Endothelial cell (in vitro differentiated cells): ENCODE data around the gene NPR3. TPM values are rescaled to one million over a fixed set of nuclear protein-coding genes. Genes with fewer than 3 reads are reported as not detected.

Experiments
- DNase-seq: peaks from one replicate; pipeline ENCODE4 v3.0.0; 2021; ENCODE audit warnings: low spot score
- H3K27ac Mint-ChIP-seq: one replicate; pipeline ENCODE4 v1.8.0; 2021; ENCODE audit warnings: mixed read lengths, inconsistent platforms; ENCODE audit not compliant: unreplicated experiment
- H3K27me3 Mint-ChIP-seq: one replicate; pipeline ENCODE4 v1.8.0; 2021; ENCODE audit warnings: mild to moderate bottlenecking, moderate library complexity, mixed read lengths, inconsistent platforms; ENCODE audit not compliant: unreplicated experiment
- H3K36me3 Mint-ChIP-seq: one replicate; pipeline ENCODE4 v1.8.0; 2021; ENCODE audit warnings: mild to moderate bottlenecking, low read depth, mixed read lengths, inconsistent platforms; ENCODE audit not compliant: unreplicated experiment
- H3K4me1 Mint-ChIP-seq: one replicate; pipeline ENCODE4 v1.8.0; 2021; ENCODE audit warnings: mild to moderate bottlenecking, mixed read lengths, inconsistent platforms; ENCODE audit not compliant: unreplicated experiment
- H3K4me3 Mint-ChIP-seq: one replicate; pipeline ENCODE4 v1.8.0; 2021; ENCODE audit warnings: mild to moderate bottlenecking, mixed read lengths, inconsistent platforms; ENCODE audit not compliant: unreplicated experiment
- H3K9me3 Mint-ChIP-seq: one replicate; pipeline ENCODE4 v1.8.0; 2021; ENCODE audit warnings: mixed read lengths, inconsistent platforms; ENCODE audit not compliant: unreplicated experiment
- CTCF ChIP-seq: fragments of 200-600 bp; sonication (generic); IDR thresholded peaks from one replicate; pipeline ENCODE4 v1.5.0; 2021; ENCODE audit warnings: antibody characterized with exemption; ENCODE audit not compliant: unreplicated experiment
- total RNA-seq: library from RNA; stranded (reverse); fragmentation: NEBNext Ultra II Directional; extraction: Animal tissue kit (Norgen Biotek cat#: 25700); gene quantifications from one replicate; pipeline ENCODE4 v1.2.1, GENCODE V29; 2021; ENCODE audit not compliant: unreplicated experiment

Gene NPR3
- total RNA-seq, 1 donor from 2014 or later: 73.3 TPM

DNA sequence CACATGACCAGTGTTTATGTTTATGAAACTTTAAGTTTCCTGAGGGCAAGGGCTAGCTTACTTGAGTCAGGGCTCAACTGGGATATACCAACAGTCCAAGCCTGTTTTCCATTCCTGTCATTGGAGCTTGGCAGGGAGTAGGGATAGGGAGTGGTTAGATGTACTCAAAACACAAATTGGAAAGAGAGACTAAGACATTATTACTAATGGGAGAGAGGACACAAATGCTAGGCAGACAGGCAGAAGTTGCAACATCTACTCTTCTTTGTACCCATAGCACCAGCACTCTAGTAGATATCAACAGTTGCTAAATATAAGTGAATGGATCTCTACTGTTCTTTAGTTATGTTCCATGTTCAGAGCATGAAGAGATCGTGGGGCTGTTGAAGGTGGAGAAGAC, 62.8 kb downstream of the NPR3 start:
- peaks cover 6% of the 10 kb centered on the region for H3K27me3 Mint-ChIP-seq
- H3K27ac Mint-ChIP-seq: no peak overlapping the region
- TF ChIP-seq CTCF: no peak
- DNase-seq: no peak
- H3K4me3 Mint-ChIP-seq: peak overlapping the region; percentile 37
- H3K9me3 Mint-ChIP-seq: no peaks in the 10 kb centered on the region
- H3K36me3 Mint-ChIP-seq: peaks cover 39% of the 10 kb centered on the region
- peaks cover 2% of the 10 kb centered on the region for H3K4me1 Mint-ChIP-seq

GRCh38 chr5:32776200-32776599, 65.1 kb downstream of the NPR3 start:
- peaks cover 2% of the 10 kb centered on the region for H3K4me1 Mint-ChIP-seq
- no peak for TF ChIP-seq CTCF
- H3K9me3 Mint-ChIP-seq: no peaks in the 10 kb centered on the region
- H3K27ac Mint-ChIP-seq: no peak overlapping the region
- H3K4me3 Mint-ChIP-seq: no peak overlapping the region
- no peak for DNase-seq
- peaks cover 3% of the 10 kb centered on the region for H3K27me3 Mint-ChIP-seq
- H3K36me3 Mint-ChIP-seq: peaks cover 36% of the 10 kb centered on the region

GRCh38 chr5:32777222-32777621, 66.1 kb downstream of the NPR3 start:
- Mint-ChIP-seq H3K4me1 (no peaks in the 10 kb centered on the region), H3K27ac (no peak overlapping the region), H3K9me3 (no peaks in the 10 kb centered on the region), H3K4me3 (no peak overlapping the region), H3K36me3 (peaks cover 40% of the 10 kb centered on the region), H3K27me3 (peaks cover 3% of the 10 kb centered on the region)
- TF ChIP-seq CTCF: no peak
- no peak for DNase-seq

DNA sequence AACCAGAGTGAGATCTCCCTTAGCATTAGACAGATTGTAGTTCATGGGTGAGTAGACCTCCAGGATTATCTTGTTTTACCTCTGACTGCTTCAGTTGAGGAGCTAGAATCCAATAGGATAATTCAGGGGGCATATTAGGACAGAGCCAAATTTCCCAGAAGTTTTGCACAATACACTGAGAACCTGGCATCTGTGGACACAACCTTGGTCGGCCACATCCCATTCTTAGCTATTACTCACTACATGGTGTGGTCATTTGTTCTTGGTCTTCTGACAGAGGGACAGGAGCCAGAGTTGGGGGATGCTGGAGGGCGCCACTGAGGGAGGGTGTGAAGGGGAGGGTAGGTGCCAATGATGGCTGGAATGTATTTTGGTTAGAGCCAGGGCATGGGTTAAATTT, 66.6 kb downstream of the NPR3 start:
- DNase-seq: no peak
- Mint-ChIP-seq H3K4me3 (no peak overlapping the region), H3K36me3 (peaks cover 45% of the 10 kb centered on the region), H3K27me3 (peaks cover 3% of the 10 kb centered on the region), H3K27ac (no peak overlapping the region), H3K9me3 (no peaks in the 10 kb centered on the region), H3K4me1 (no peaks in the 10 kb centered on the region)
- TF ChIP-seq CTCF: no peak

DNA sequence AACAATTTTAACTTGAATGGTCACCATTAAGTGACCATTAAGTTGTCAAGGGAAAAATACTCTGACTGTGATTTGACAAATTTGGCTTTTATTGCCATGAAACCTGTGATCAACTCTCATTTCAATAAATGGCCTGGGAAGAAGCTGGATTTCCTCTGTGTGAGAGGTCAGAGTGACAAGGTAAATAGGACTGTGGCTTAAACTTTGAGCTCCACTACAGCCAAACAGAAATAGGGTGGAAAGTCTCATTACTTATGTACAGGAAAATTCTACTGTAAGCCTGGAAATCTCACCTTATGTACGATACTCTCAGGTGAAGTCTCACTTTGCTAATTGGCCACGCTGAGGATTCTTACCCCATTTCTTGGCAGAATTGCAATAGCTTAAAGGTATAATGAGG, 67.3 kb downstream of the NPR3 start:
- TF ChIP-seq CTCF: no peak
- Mint-ChIP-seq H3K4me3 (no peak overlapping the region), H3K4me1 (no peaks in the 10 kb centered on the region), H3K9me3 (no peaks in the 10 kb centered on the region), H3K27ac (no peak overlapping the region), H3K36me3 (peaks cover 49% of the 10 kb centered on the region), H3K27me3 (peaks cover 3% of the 10 kb centered on the region)
- no peak for DNase-seq
